Hypothalamus (tissue), 51 donors: ENCODE measurements around the gene ARHGAP31.
"Not testable (repeated sequence)": the region's sequence is repeated elsewhere in the genome, so short reads cannot be mapped to it uniquely, and the experiment has no call there.

Experiments
- DNase-seq, 51 donors: peaks; one replicate each; lab custom pipeline; 2025; lab: John Stamatoyannopoulos, UW

The ARHGAP31 gene

GRCh38 chr3:119293871-119294695, at the start of gene ARHGAP31:
Gene ARHGAP31 (plus strand): TSS chr3:119294383. CDS start chr3:119294905, 522 bp downstream.
- peak in 39 of 51 donors; percentile 10 to 81 (median 44) for DNase-seq

DNA sequence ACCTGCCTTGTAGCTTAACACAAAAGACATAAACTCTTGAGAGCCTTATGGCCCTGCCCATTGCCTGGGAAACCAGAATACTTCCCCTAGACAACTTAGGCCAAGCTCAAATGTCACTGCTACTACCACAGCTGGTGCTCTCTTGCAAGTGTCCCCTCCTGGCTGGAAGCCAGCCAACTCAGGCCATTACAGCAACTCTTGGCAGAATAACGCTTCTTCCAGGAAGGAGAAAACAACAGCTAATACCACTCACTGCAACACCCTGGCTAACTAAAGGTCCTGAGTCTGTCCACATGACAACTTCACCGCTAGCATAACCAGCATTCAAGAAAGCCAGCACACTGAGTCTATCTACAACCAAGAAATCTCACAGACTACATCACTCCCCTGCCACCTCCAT, 48.4 kb upstream of the ARHGAP31 start:
- DNase-seq, result peak in 2 of 51 donors; percentile 5 to 11

DNA sequence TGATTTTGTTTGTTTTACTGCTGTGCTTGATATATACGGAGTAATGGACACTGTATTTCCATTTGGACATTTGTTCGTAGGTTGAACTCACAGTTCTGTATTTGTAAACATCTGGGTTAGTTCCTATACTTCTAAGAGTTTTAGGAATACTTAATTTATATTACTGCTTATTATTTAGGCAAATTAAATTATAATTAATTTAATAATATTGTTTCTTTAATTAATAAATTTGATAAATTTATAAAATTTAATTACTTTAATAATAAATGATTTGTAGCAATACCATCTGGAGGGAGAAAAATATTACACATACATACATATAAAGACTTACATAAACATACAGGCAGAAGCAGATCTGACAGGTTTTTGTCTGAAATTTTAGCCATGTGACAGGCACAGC, 39.0 kb upstream of the ARHGAP31 start:
- no peak for DNase-seq

DNA sequence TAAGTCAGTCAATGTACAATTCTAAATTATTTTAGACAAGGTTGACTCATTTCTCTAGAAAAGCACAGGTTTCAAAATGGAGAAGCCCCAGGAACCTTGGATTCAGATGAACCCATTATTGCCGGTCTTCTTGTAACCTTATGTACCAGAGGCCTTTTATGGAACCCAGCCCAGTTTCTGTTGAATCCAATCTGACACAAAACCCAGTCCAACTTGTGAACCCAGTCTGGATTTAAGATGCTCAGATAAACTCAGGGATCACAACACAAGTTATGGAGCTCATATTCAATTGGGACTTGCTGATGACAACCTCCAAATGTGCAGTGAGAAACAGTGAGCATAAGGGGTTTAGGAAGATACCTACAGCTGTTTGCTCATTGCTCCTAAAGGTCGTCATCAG, 37.1 kb upstream of the ARHGAP31 start:
- DNase-seq, result no peak

- DNase-seq, result no peak
These were observed 36.4 kb upstream of the ARHGAP31 start for GRCh38 chr3:119257654-119258410.

GRCh38 chr3:119258915-119259314, 35.3 kb upstream of the ARHGAP31 start:
- DNase-seq, result no peak

DNA sequence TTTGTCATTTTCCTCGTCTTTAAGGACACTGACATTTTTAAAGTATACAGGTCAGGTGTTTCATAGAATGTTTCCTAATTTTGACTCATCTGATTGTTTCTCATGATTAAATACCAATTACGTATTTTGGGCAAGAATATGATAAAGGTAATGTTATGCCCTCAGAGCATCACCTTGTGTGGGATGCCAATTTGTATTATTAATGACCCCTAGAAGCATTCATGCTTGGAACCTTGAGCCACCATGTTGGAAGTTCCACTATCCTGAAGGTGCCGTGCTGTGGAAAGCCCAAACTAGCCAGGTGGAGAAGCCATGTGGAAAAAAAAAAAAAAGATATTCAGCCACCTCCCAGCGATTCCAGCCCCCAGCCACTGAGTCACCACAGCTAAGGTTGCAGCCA, 34.4 kb upstream of the ARHGAP31 start:
- no peak for DNase-seq

GRCh38 chr3:119261055-119261454, 33.1 kb upstream of the ARHGAP31 start:
- DNase-seq, result no peak

DNA sequence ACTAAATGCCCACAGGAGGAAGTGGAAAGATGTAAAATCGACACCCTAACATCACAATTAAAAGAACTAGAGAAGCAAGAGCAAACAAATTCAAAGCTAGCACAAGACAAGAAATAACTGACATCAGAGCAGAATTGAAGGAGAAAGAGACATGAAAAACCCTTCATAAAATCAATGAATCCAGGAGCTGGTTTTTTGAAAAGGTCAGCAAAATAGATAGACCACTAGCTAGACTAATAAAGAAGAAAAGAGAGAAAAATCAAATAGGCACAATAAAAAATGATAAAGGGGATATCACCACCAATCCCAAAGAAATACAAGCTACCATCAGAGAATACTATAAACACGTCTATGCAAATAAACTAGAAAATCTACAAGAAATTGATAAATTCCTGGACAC, 24.0 kb upstream of the ARHGAP31 start:
- not testable (repeated sequence) for DNase-seq

- DNase-seq, result no peak
These were observed 17.5 kb upstream of the ARHGAP31 start for GRCh38 chr3:119276680-119277079.

DNA sequence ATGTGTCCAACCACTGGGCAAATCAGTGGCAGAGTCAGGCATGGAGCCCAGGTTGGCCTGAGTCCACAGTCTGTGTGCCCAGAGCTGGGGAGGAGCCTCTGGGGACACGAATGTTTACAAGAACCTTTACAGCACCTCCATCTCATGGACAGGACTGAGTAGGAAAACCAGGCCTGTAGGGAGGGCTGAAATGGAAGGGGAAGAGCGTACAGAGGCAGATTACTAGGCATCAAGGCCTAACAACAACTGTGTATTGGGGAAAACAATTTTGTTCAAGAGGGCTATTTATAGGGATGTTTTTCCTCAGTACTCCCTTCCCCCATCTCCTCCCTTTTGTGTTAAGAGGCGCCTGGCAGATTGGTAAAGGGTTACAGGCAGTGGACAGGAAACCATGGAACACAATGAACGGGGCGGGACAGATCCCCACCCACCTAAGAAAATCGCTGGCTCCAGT, 15.1 kb upstream of the ARHGAP31 start:
- peak in 23 of 51 donors; percentile 10 to 76 (median 36) for DNase-seq

DNA sequence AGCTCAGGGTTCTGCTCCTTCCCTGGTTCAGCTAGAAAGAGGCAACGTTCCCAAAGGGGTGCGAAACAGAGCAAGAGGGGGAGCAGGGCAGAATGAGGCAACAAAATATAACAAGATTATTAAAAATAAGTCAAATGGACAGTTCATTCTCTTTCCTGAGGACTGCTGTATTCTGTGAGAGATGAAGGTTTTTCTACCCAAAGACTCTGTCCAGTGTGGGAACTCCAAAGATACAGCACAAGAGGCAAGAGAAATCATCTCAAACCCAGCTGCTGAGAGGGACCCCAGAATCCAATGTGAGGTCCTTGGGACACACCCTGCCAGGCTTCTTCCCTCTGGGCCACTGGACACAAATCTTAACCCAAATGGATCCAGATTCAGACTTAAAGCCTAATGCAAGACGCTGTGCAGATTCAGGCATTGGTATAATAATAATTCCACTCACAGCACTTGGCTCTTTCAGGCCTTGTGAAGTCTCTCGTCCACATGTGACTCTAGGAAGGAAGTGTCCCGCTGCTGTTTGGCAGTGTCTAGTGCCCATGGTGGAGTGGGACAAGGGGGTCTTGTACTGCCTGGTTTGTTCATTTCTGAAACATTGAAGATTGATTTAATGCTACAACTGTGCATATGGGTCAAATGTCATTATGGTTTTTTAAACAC, 14.5 kb upstream of the ARHGAP31 start:
- peak in 8 of 51 donors; percentile 14 to 49 (median 28) for DNase-seq

- DNase-seq, result no peak
These were observed 5.3 kb upstream of the ARHGAP31 start for GRCh38 chr3:119288669-119289403.

- no peak for DNase-seq
These were observed 4.8 kb upstream of the ARHGAP31 start for GRCh38 chr3:119289404-119289770.

- DNase-seq, result no peak
These were observed 3.6 kb upstream of the ARHGAP31 start for GRCh38 chr3:119290613-119291012.

GRCh38 chr3:119291062-119291700, 3.0 kb upstream of the ARHGAP31 start:
- DNase-seq, result no peak

DNA sequence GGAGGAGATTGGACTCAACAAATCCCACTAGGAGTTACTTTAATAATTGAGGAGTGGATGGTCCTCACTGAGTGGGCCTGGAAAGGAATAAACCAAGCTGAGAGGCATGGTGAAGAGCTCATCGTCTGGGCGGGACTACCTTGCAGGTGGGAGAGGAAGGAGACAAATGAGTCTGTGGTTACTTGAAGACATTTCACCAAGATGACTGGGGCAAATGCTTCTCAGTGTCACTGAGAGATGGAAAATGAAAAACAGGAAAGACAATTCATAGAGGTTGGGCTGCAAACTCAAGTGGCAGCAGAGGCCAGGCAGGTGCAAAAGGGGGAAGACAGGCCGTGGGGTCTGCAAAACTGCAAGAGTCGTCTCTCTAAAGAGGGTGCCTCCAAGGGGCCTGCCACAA, 1.5 kb upstream of the ARHGAP31 start:
- no peak for DNase-seq

DNA sequence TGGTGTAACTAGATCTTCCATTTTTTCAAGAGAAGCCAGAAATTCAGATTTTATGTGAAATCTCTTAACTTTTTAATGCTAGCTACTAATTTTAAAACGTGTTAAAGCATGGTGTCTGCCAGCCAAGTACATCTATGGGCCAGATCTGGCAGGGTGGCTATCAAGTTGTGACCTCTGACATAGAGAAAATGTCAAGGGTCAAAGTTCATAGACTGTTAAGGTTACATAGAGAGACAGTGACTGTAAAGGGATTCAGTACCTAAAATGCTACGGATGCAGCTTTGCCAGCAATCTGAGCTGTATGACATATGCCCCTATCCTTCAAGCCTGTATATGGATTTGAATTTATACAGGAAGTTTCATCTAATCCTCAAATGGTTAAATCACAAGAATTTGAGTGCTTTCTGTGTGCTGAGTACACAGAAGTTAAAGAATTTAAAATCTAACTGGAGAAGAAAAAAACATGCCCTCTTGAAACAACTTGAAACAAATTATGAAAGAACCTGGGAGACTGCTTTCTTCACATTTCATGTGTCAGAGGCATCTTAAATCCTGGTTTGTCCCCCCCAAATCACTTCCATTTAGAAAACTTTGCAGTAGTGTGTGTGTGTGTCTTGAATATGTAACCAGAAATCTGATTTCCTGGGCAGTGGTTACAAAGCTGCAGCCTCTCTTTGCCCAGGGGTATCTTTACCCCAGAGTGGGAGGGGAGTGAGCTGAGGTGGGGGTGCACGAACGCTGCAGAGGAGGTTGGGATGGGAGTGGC, 895 bp upstream of the ARHGAP31 start:
- peak in 1 of 51 donors; percentile 33 for DNase-seq
